NB4 (cell line): ENCODE measurements around the gene PKD2.

Source experiments
- MYC ChIP-seq: IDR thresholded peaks from 2 replicates; pipeline ENCODE4 v1.6.1; 2011; ENCODE audit warnings: low read depth, low read length
- POLR2A ChIP-seq: IDR thresholded peaks from 2 replicates; pipeline ENCODE4 v1.6.1; 2011; ENCODE audit warnings: mild to moderate bottlenecking; ENCODE audit not compliant: insufficient read length; ENCODE audit errors: extremely low read depth
- TF ChIP-seq, protein P1 (sequence below): IDR thresholded peaks from one replicate; pipeline ENCODE4 v1.5.1; 2012; ENCODE audit warnings: low read depth, low read length

DNA sequence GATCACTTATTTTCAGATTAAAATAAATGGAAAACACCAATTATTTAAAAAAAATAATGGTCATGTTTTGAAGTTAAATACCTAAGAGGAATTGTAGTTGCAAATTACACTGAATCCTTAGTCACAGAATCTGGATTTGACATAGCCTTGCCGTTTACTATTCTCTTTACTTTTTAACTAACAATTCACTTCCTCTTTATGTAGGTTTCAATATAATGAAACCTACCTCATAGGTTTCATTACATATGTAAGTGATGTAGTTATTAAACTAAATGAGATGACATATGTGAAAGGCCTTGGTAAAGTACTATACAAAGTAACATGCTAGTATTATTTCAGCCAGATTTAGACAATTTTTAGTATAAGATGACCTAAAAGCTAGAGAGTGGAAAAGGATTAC is 25.4 kb upstream of the PKD2 start:
- TF ChIP-seq, protein P1, sequence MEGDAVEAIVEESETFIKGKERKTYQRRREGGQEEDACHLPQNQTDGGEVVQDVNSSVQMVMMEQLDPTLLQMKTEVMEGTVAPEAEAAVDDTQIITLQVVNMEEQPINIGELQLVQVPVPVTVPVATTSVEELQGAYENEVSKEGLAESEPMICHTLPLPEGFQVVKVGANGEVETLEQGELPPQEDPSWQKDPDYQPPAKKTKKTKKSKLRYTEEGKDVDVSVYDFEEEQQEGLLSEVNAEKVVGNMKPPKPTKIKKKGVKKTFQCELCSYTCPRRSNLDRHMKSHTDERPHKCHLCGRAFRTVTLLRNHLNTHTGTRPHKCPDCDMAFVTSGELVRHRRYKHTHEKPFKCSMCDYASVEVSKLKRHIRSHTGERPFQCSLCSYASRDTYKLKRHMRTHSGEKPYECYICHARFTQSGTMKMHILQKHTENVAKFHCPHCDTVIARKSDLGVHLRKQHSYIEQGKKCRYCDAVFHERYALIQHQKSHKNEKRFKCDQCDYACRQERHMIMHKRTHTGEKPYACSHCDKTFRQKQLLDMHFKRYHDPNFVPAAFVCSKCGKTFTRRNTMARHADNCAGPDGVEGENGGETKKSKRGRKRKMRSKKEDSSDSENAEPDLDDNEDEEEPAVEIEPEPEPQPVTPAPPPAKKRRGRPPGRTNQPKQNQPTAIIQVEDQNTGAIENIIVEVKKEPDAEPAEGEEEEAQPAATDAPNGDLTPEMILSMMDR, result no peak
- TF ChIP-seq POLR2A (no peak), MYC (no peak)
